ENCODE measurements around the gene GNAS-AS1.

Gene GNAS-AS1

DNA sequence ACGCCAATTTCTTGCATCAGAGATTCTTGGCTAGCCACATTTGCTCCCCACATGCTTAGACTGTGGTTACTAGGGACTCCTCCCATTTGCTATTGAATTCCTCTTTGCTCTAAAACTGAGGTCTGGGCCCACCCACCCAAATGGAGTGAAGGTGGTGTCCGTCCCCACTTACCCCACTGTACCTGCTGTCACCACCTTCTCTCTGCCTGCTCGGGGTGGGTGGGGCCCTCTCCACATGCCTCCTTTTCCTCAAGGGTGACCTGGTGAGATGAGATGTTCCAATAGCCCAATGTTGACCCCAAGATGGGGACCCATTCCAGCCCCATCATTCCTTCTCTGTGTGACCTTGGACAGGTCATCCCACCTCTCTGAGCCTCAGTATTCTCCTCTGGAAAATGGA is 74.6 kb downstream of the GNAS-AS1 start:
- no peak for DNase-seq

DNA sequence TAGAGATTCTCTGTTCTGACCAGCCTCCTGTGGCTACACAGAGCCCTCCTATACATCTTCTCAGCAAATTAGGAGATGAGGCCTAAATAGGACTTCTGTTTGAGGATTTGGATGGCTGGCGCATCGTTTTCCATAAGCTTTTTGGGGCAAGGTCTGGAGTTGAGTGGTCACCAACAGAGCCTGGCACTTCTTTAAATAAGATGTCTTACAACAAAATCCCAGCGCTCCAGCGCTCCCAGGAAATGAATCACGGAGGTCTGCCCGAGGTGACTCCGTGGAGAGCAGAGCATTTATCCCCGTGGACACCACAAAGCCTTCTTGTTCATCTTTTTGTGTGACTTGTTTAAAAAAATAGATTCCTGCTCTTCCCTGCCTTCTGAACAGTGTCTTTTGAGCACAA is 75.3 kb downstream of the GNAS-AS1 start:
- DNase-seq = no peak

DNA sequence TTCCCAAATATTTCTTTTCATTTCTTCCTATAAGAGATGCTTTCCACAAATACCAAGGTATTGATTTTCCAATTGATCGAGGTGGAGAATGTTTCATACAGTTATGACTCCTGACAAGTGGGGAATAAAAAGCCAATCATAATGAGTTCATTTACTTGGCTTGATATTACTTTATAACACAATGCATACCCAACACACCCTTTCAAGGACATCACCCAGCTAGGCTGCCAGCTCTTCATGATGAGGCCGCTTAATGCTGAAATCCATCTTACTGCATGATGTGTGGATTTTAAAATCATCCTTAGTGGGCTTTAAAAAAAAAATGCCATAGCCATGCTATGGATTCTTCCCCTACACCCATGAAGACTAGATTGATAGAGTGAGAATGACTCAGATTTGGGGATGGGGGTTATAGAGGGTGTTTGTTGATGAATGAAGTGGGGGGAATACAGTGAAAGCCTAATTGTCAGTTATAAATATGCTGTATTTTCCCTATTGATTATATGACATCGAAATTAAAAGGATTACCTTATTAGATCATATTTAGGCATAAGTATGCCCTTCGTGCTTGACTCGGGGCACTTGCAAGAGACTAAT is 75.9 kb downstream of the GNAS-AS1 start:
- DNase-seq = no peak

DNA sequence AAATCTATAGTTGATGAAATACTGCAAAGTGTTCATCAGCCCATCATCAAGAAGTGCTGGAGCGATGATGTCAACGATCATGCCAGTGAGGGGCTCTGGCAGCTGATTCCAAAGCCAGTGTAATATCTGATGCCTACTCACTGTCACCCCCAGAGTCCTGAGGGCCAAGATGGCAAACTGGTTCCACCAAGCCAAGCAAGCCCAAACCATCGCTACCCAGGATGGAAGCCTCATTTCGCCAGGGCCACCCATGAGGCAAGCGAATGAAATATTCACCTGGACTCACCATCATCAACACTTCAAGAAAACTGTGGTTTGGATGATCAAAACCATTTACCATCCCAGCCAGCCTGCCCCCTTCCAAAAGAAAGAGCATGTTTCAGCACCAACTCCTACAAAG is 76.5 kb downstream of the GNAS-AS1 start:
- no peak for DNase-seq

DNA sequence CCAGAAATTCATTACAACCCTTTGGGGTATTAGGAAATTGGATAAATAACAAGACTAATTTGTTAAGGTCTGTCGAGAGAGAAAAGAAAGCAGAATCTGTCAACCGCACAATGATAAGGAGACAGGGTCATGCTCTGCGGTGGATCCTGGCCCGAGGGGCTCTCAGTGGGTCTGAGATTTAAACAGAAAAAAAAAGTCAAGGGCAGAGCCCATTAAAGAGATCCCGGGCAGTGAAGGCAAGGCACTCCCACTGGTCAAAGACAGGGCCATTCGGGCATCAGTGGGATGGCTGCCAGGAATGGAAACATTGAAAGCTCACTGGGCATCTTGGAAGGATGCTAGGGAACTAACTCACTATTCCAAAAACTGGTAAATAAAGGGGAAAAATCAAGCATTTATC is 77.9 kb downstream of the GNAS-AS1 start:
- no peak for DNase-seq
